Brain microvascular endothelial cell (primary cell): Measurements from ENCODE around the gene PDF.

Source experiments
- DNase-seq: peaks from one replicate; pipeline ENCODE4 v3.0.0-alpha.2; 2020
- H3K27ac ChIP-seq: fragments of 250-450 bp; sonication (Bioruptor Pico); 2 replicates; pipeline ENCODE4 v1.5.1; 2020; ENCODE audit warnings: mild to moderate bottlenecking, moderate library complexity
- H3K27me3 ChIP-seq: fragments of 250-450 bp; sonication (Bioruptor Pico); replicated peaks from 2 replicates; pipeline ENCODE4 v1.5.1; 2020; ENCODE audit warnings: mild to moderate bottlenecking
- H3K36me3 ChIP-seq: fragments of 250-450 bp; sonication (Bioruptor Pico); replicated peaks from 2 replicates; pipeline ENCODE4 v1.5.1; 2020; ENCODE audit warnings: mild to moderate bottlenecking
- H3K4me3 ChIP-seq: 2 replicates; pipeline ENCODE4 v1.5.1; 2011; ENCODE audit warnings: low read depth, mild to moderate bottlenecking, control low read depth, low read length, moderate library complexity
- CTCF ChIP-seq: IDR thresholded peaks from 2 replicates; pipeline ENCODE4 v1.5.1; 2011; ENCODE audit warnings: low read depth, mild to moderate bottlenecking, moderate library complexity, low read length, control low read depth, inconsistent platforms; ENCODE audit errors: missing control alignments
- in situ Hi-C: cut with HindIII; loops from 2 replicates; pipeline ENCODE4 v1.10.0; 2017; ENCODE audit warnings: low sequenced_read_pairs, low pct_ligation_motif_present

The PDF gene

GRCh38 chr16:69322343-69322742, 8.0 kb downstream of the PDF start:
- H3K36me3 ChIP-seq = peaks cover 87% of the 10 kb centered on the region
- no peak for TF ChIP-seq CTCF

GRCh38 chr16:69321080-69321479, 9.3 kb downstream of the PDF start:
- H3K27me3 ChIP-seq = no peaks in the 10 kb centered on the region
- H3K4me3 ChIP-seq = no peak overlapping the region
- peaks cover 89% of the 10 kb centered on the region for H3K36me3 ChIP-seq
- DNase-seq = no peak
- no peak overlapping the region for H3K27ac ChIP-seq
- in situ Hi-C loops = no loop called here
- no peak for TF ChIP-seq CTCF

More at GRCh38 chr16:69322343-69322742, 8.0 kb downstream of the PDF start:
- in situ Hi-C loops = no loop called here
- Histone ChIP-seq H3K27me3 (no peaks in the 10 kb centered on the region), H3K4me3 (no peak overlapping the region), H3K27ac (no peak overlapping the region)
- DNase-seq = no peak

- TF ChIP-seq CTCF = no peak
- no peak overlapping the region for H3K4me3 ChIP-seq
- H3K36me3 ChIP-seq = peaks cover 89% of the 10 kb centered on the region
- no peak overlapping the region for H3K27ac ChIP-seq
- in situ Hi-C loops = no loop called here
- DNase-seq = no peak
- no peaks in the 10 kb centered on the region for H3K27me3 ChIP-seq
Observed at GRCh38 chr16:69320740-69321073, 9.7 kb downstream of the PDF start.

- Histone ChIP-seq H3K36me3 (peaks cover 91% of the 10 kb centered on the region), H3K4me3 (no peak overlapping the region), H3K27me3 (no peaks in the 10 kb centered on the region), H3K27ac (no peak overlapping the region)
- TF ChIP-seq CTCF = no peak
- in situ Hi-C loops = no loop called here
- DNase-seq = no peak
Observed at GRCh38 chr16:69319826-69320739, 10.3 kb downstream of the PDF start.

GRCh38 chr16:69319381-69319780, 11.0 kb downstream of the PDF start:
- DNase-seq = no peak
- H3K4me3 ChIP-seq = no peak overlapping the region
- no peaks in the 10 kb centered on the region for H3K27me3 ChIP-seq
- H3K36me3 ChIP-seq = peaks cover 84% of the 10 kb centered on the region
- no peak for TF ChIP-seq CTCF
- no peak overlapping the region for H3K27ac ChIP-seq
- in situ Hi-C loops = no loop called here

GRCh38 chr16:69318911-69319289, 11.5 kb downstream of the PDF start:
- DNase-seq = no peak
- in situ Hi-C loops = no loop called here
- peaks cover 79% of the 10 kb centered on the region for H3K36me3 ChIP-seq

More at GRCh38 chr16:69318911-69319289, 11.5 kb downstream of the PDF start:
- Histone ChIP-seq H3K27ac (no peak overlapping the region), H3K27me3 (no peaks in the 10 kb centered on the region), H3K4me3 (no peak overlapping the region)
- no peak for TF ChIP-seq CTCF
